Esophagus muscularis mucosa (tissue), 4 donors: ENCODE results near the gene PLEKHA3. TPM values are rescaled to one million over a fixed set of nuclear protein-coding genes. Genes with fewer than 3 reads are reported as not detected.

Experiments
- DNase-seq: peaks from one replicate; pipeline ENCODE4 v3.0.0-alpha.2; 2017; ENCODE audit errors: extremely low spot score
- H3K27ac ChIP-seq, 4 donors: fragments of 200-600 bp; sonication (generic); replicated peaks in 1 of 4; 1 replicate in 3 of 4; 2 replicates in 1 of 4; pipeline ENCODE4 v1.5.1; 2016 to 2019; ENCODE audit warnings: mild to moderate bottlenecking in 1 of 4
- H3K27me3 ChIP-seq, 4 donors: fragments of 200-600 bp; sonication (generic); one replicate each; pipeline versions ENCODE4 v1.5.1 to v1.6.0; 2016 to 2019
- H3K36me3 ChIP-seq, 4 donors: fragments of 200-600 bp; sonication (generic); one replicate each; pipeline ENCODE4 v1.5.1; 2016 to 2019
- H3K4me1 ChIP-seq, 4 donors: fragments of 200-600 bp; sonication (generic); one replicate each; pipeline ENCODE4 v1.5.1; 2016 to 2019
- H3K4me3 ChIP-seq, 4 donors: fragments of 200-600 bp; sonication (generic); 1 replicate in 2 of 4; 2 replicates in 2 of 4; pipeline ENCODE4 v1.5.1; 2016 to 2019; ENCODE audit warnings: mild to moderate bottlenecking in 4 of 4, moderate library complexity in 1 of 4
- H3K9me3 ChIP-seq, 4 donors: fragments of 200-600 bp; sonication (generic); 1 replicate in 3 of 4; 2 replicates in 1 of 4; pipeline ENCODE4 v1.5.1; 2016 to 2019
- EP300 ChIP-seq: sonication (generic); formaldehyde crosslinking; IDR thresholded peaks from one replicate; pipeline ENCODE4 v1.6.1; 2017; ENCODE audit warnings: antibody characterized with exemption
- POLR2A ChIP-seq: fragments of 450-650 bp; IDR thresholded peaks from one replicate; pipeline ENCODE4 v1.6.1; 2017; ENCODE audit warnings: antibody characterized with exemption, moderate library complexity, mild to moderate bottlenecking, low read depth
- POLR2AphosphoS5 ChIP-seq, 2 donors: sonication (generic); formaldehyde crosslinking; IDR thresholded peaks; one replicate each; pipeline ENCODE4 v1.6.1; 2017; ENCODE audit warnings: antibody characterized with exemption in 2 of 2
- whole genome bisulfite sequencing: methylation state at CpG from one replicate; pipeline ENCODE4 v1.1.5; 2018; 5-methylcytosine and 5-hydroxymethylcytosine counted together
- intact Hi-C: fragments of 100-400 bp; cut with DNase I; formaldehyde crosslinking; loops from one replicate; pipeline ENCODE4 v1.15.1; 2023
- total RNA-seq, 4 donors: library from RNA; depleted of rRNA; stranded (reverse); fragments of >200 nt; gene quantifications; one replicate each; pipeline versions ENCODE4 v1.1.0 to v1.2.1, GENCODE V29; 2016
- TF ChIP-seq, protein P1 (sequence below), 3 experiments: fragments of 200-600 bp in 2 of 3; fragments of 450-650 bp in 1 of 3; sonication (generic) in 2 of 3; IDR thresholded peaks; one replicate each; pipeline ENCODE4 v1.5.1; 2017 to 2019; ENCODE audit warnings: antibody characterized with exemption in 3 of 3, mild to moderate bottlenecking in 2 of 3, moderate library complexity in 1 of 3

PLEKHA3 gene
- total RNA-seq, 4 donors from 2014 or later: 20.8 to 30.0 (median 26.5) TPM

GRCh38 chr2:178482437-178482836, 2.2 kb downstream of the PLEKHA3 start:
- WGBS: 99% methylated on average over 4 of the region's 4 CpGs
- H3K9me3 ChIP-seq: no peaks in the 10 kb centered on the region
- no peak overlapping the region for H3K27ac ChIP-seq
- H3K36me3 ChIP-seq: peaks cover 0 to 18% (median 7%) of the 10 kb centered on the region in 4 donors
- H3K4me1 ChIP-seq: peaks cover 53 to 65% (median 62%) of the 10 kb centered on the region in 4 donors
- no peaks in the 10 kb centered on the region for H3K27me3 ChIP-seq
- no peak for DNase-seq
- peak overlapping the region in 2 of 4 donors; percentile 79 to 89 for H3K4me3 ChIP-seq
- TF ChIP-seq EP300 (no peak), POLR2AphosphoS5 (IDR thresholded peaks at IDR 0.05) (no peak), POLR2A (no peak)
- TF ChIP-seq, protein P1, sequence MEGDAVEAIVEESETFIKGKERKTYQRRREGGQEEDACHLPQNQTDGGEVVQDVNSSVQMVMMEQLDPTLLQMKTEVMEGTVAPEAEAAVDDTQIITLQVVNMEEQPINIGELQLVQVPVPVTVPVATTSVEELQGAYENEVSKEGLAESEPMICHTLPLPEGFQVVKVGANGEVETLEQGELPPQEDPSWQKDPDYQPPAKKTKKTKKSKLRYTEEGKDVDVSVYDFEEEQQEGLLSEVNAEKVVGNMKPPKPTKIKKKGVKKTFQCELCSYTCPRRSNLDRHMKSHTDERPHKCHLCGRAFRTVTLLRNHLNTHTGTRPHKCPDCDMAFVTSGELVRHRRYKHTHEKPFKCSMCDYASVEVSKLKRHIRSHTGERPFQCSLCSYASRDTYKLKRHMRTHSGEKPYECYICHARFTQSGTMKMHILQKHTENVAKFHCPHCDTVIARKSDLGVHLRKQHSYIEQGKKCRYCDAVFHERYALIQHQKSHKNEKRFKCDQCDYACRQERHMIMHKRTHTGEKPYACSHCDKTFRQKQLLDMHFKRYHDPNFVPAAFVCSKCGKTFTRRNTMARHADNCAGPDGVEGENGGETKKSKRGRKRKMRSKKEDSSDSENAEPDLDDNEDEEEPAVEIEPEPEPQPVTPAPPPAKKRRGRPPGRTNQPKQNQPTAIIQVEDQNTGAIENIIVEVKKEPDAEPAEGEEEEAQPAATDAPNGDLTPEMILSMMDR (IDR thresholded peaks at IDR 0.05): no peak
- intact Hi-C loops: loop anchor here (2.0 kb wide), 1 partner anchor 68 kb away; no protein-coding TSS in a partner anchor

DNA sequence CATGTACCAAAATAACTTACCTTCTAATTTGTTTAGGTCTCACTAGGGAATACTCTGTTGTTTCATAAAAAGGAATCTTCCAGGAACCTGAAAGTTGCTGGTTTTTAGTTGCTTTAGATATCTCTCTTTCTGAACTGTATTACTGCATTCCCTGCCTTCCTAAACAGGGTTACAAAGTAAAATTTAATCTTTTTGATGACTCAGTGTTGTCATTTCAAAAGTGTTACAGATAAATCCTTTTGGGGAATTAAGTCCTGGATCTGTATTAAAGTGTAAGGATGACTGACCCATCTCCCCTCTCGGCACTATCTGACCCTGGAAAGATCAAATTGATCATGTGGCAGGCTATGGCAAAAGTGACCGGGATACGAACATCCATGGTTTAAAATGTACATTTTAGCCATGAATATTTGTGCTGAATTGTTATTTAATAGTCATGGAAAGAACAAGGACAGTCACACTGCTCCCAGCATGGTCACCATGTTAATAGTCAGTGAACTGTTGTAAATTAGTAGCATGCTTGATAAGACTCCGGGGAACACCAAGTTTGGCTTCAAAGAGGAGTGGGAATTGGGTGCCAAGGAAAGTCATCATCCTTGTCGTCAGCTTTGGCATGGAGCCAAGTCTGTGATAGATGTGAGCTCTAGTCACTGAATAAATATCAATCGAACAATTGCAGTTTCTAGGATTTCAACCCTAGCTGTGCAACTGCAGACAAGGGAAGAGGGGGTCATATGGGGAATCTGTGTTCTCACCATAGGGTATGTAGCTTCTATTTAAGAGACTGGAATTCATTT, 4.2 kb downstream of the PLEKHA3 start:
- peak overlapping the region in 1 of 4 donors; percentile 22 for H3K4me3 ChIP-seq
- H3K4me1 ChIP-seq: peaks cover 45 to 52% (median 51%) of the 10 kb centered on the region in 4 donors
- 48% methylated on average over 6 of the region's 6 CpGs for WGBS
- H3K27ac ChIP-seq: peak overlapping the region in 1 of 4 donors; percentile 2
- intact Hi-C loops: no loop called here
- no peak for TF ChIP-seq EP300
- no peak for TF ChIP-seq POLR2AphosphoS5 (IDR thresholded peaks at IDR 0.05)
- TF ChIP-seq, protein P1 (IDR thresholded peaks at IDR 0.05): no peak
- no peak for DNase-seq
- H3K9me3 ChIP-seq: no peaks in the 10 kb centered on the region
- no peaks in the 10 kb centered on the region for H3K27me3 ChIP-seq
- H3K36me3 ChIP-seq: peaks cover 0 to 27% (median 10%) of the 10 kb centered on the region in 4 donors

DNA sequence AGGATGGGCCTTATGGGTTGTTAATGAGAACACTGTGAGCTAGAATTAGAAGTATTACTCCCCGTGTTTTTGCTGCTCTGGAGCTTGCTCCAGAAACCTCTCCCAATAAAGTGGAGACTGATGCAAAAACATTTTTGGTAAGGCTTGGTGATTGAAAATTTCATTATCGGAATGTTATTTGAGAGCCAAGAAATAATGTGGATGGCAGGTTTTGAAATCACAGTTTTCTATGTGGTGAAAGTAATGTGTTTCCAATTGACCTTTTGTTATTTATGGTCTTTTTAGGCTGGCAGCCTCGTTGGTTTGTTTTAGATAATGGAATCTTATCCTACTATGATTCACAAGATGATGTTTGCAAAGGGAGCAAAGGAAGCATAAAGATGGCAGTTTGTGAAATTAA, 5.1 kb downstream of the PLEKHA3 start:
- DNase-seq: no peak
- Histone ChIP-seq H3K27ac (no peak overlapping the region), H3K4me3 (no peak overlapping the region), H3K4me1 (peaks cover 39 to 46% (median 45%) of the 10 kb centered on the region in 4 donors), H3K27me3 (no peaks in the 10 kb centered on the region), H3K9me3 (no peaks in the 10 kb centered on the region), H3K36me3 (peaks cover 0 to 36% (median 16%) of the 10 kb centered on the region in 4 donors)
- 72% methylated on average over 3 of the region's 3 CpGs for WGBS
- TF ChIP-seq, protein P1 (IDR thresholded peaks at IDR 0.05): no peak
- no peak for TF ChIP-seq EP300
- TF ChIP-seq POLR2AphosphoS5 (IDR thresholded peaks at IDR 0.05): no peak
- no peak for TF ChIP-seq POLR2A
- intact Hi-C loops: no loop called here

DNA sequence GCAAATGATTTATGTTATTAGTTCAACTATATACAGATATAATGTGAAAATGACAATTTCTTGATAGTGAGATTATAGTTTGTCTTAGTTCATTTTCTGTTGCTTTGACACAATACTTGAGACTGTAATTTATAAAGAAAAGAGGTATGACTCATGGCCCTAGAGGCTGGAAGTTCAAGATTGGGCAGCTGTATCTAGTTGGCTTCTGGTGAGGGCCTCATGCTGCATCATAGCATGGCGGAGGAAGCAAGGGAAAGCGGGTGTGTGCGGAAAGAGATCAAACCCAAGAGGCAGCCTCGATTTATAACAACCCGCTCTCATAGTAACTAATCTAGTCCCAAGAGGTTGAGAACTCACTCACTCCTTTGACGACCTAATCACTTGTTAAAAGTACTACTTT, 11.4 kb downstream of the PLEKHA3 start:
- intact Hi-C loops: no loop called here

More for the DNA sequence above, 11.4 kb downstream of the PLEKHA3 start:
- Histone ChIP-seq H3K9me3 (no peaks in the 10 kb centered on the region), H3K27me3 (no peaks in the 10 kb centered on the region), H3K36me3 (peaks cover 13 to 84% (median 63%) of the 10 kb centered on the region in 4 donors), H3K27ac (no peak overlapping the region), H3K4me1 (no peaks in the 10 kb centered on the region), H3K4me3 (no peak overlapping the region)
- DNase-seq: no peak
- TF ChIP-seq, protein P1 (IDR thresholded peaks at IDR 0.05): no peak
- TF ChIP-seq POLR2AphosphoS5 (IDR thresholded peaks at IDR 0.05) (no peak), POLR2A (no peak)
- WGBS: 78% methylated on average over 6 of the region's 6 CpGs
